ENCODE results near the gene NACAD. TPM values are rescaled to one million over a fixed set of nuclear protein-coding genes. Genes with fewer than 3 reads are reported as not detected.

Gene NACAD
- total RNA-seq, 4 donors from 2014 or later = 0.04 to 1.9 (median 0.62) TPM; not detected in 1

GRCh38 chr7:45132708-45133320 lies 44.0 kb upstream of the NACAD start:
- DNase-seq = no peak
- Histone ChIP-seq H3K27me3 (peaks cover 0 to 8% (median 0%) of the 10 kb centered on the region in 4 donors), H3K4me1 (no peaks in the 10 kb centered on the region), H3K36me3 (no peaks in the 10 kb centered on the region), H3K4me3 (no peak overlapping the region), H3K9me3 (no peaks in the 10 kb centered on the region), H3K27ac (no peak overlapping the region)
- 71 to 78% methylated on average over 7 of the region's 8 CpGs for WGBS, 2 donors
- no peak for TF ChIP-seq POLR2A (IDR thresholded peaks at IDR 0.05)
- no peak for TF ChIP-seq CTCF (IDR thresholded peaks at IDR 0.05)
- intact Hi-C loops (cut with DNase I) = loop anchor here (10.0 kb wide), 2 partner anchors 168 to 278 kb away; no protein-coding TSS in a partner anchor

GRCh38 chr7:45131891-45132290 lies 43.1 kb upstream of the NACAD start:
- intact Hi-C loops (cut with DNase I) = loop anchor here (10.0 kb wide), 2 partner anchors 167 to 277 kb away; no protein-coding TSS in a partner anchor
- TF ChIP-seq CTCF (IDR thresholded peaks at IDR 0.05) (no peak), POLR2A (IDR thresholded peaks at IDR 0.05) (no peak)
- H3K27ac ChIP-seq = no peak overlapping the region
- 46 to 65% methylated on average over 4 of the region's 4 CpGs for WGBS, 2 donors
- H3K4me3 ChIP-seq = no peak overlapping the region
- H3K4me1 ChIP-seq = no peaks in the 10 kb centered on the region
- no peaks in the 10 kb centered on the region for H3K9me3 ChIP-seq
- DNase-seq = no peak
- H3K27me3 ChIP-seq = peaks cover 0 to 8% (median 0%) of the 10 kb centered on the region in 4 donors
- H3K36me3 ChIP-seq = no peaks in the 10 kb centered on the region

- no peak overlapping the region for H3K27ac ChIP-seq
- H3K36me3 ChIP-seq = no peaks in the 10 kb centered on the region
- no peak for TF ChIP-seq POLR2A (IDR thresholded peaks at IDR 0.05)
- no peak for TF ChIP-seq CTCF (IDR thresholded peaks at IDR 0.05)
- intact Hi-C loops (cut with DNase I) = loop anchor here (10.0 kb wide), 2 partner anchors 166 to 276 kb away; no protein-coding TSS in a partner anchor
- no peaks in the 10 kb centered on the region for H3K9me3 ChIP-seq
- WGBS, 2 donors = 49 to 59% methylated on average over 6 to 8 of the region's 9 CpGs
- DNase-seq = no peak
- peaks cover 0 to 8% (median 0%) of the 10 kb centered on the region in 4 donors for H3K27me3 ChIP-seq
- no peaks in the 10 kb centered on the region for H3K4me1 ChIP-seq
- no peak overlapping the region for H3K4me3 ChIP-seq
These were observed 42.1 kb upstream of the NACAD start for GRCh38 chr7:45130910-45131309.

GRCh38 chr7:45129906-45130305 lies 41.1 kb upstream of the NACAD start:
- Histone ChIP-seq H3K4me1 (no peaks in the 10 kb centered on the region), H3K9me3 (no peaks in the 10 kb centered on the region), H3K4me3 (no peak overlapping the region), H3K36me3 (no peaks in the 10 kb centered on the region), H3K27ac (no peak overlapping the region), H3K27me3 (peaks cover 0 to 8% (median 0%) of the 10 kb centered on the region in 4 donors)
- intact Hi-C loops (cut with DNase I) = loop anchor here (10.0 kb wide), 2 partner anchors 165 to 275 kb away; no protein-coding TSS in a partner anchor
- no peak for DNase-seq
- TF ChIP-seq POLR2A (IDR thresholded peaks at IDR 0.05) = no peak
- TF ChIP-seq CTCF (IDR thresholded peaks at IDR 0.05) = no peak
- WGBS, 2 donors = 71 to 80% methylated on average over 12 of the region's 12 CpGs

GRCh38 chr7:45129181-45129800 lies 40.5 kb upstream of the NACAD start:
- peaks cover 0 to 8% (median 0%) of the 10 kb centered on the region in 4 donors for H3K27me3 ChIP-seq
- H3K4me3 ChIP-seq = no peak overlapping the region
- no peaks in the 10 kb centered on the region for H3K36me3 ChIP-seq
- no peaks in the 10 kb centered on the region for H3K4me1 ChIP-seq
- 85 to 87% methylated on average over 11 to 12 of the region's 15 CpGs for WGBS, 2 donors
- no peak for TF ChIP-seq CTCF (IDR thresholded peaks at IDR 0.05)
- no peak for TF ChIP-seq POLR2A (IDR thresholded peaks at IDR 0.05)
- no peak for DNase-seq
- H3K9me3 ChIP-seq = no peaks in the 10 kb centered on the region
- no peak overlapping the region for H3K27ac ChIP-seq
- intact Hi-C loops (cut with DNase I) = no loop called here
